NB4 (cell line): ENCODE measurements around the gene M6PR.
"Not testable (repeated sequence)": the region's sequence is repeated elsewhere in the genome, so short reads cannot be mapped to it uniquely, and the experiment has no call there.

Experiments used
- DNase-seq: peaks from one replicate; pipeline ENCODE4 v3.0.0; 2010; ENCODE audit warnings: low read depth
- H3K4me3 ChIP-seq: one replicate; pipeline ENCODE4 v1.5.1; 2011; ENCODE audit warnings: mild to moderate bottlenecking, low read depth, low read length, moderate library complexity
- CTCF ChIP-seq: IDR thresholded peaks from one replicate; pipeline ENCODE4 v1.5.1; 2012; ENCODE audit warnings: low read depth, low read length
- MAX ChIP-seq: IDR thresholded peaks from 2 replicates; pipeline ENCODE4 v1.6.1; 2011; ENCODE audit warnings: low read depth, low read length
- MYC ChIP-seq: IDR thresholded peaks from 2 replicates; pipeline ENCODE4 v1.6.1; 2011; ENCODE audit warnings: low read depth, low read length
- POLR2A ChIP-seq: IDR thresholded peaks from 2 replicates; pipeline ENCODE4 v1.6.1; 2011; ENCODE audit warnings: mild to moderate bottlenecking; ENCODE audit not compliant: insufficient read length; ENCODE audit errors: extremely low read depth

Gene M6PR

GRCh38 chr12:8905546-8905945, 43.9 kb downstream of the M6PR start:
- no peak overlapping the region for H3K4me3 ChIP-seq
- no peak for DNase-seq
- TF ChIP-seq MAX (no peak), POLR2A (no peak), MYC (no peak), CTCF (no peak)

- no peak for DNase-seq
- H3K4me3 ChIP-seq = no peak overlapping the region
- no peak for TF ChIP-seq MAX
These were observed 44.8 kb downstream of the M6PR start for GRCh38 chr12:8904665-8905064.

GRCh38 chr12:8903646-8904045, 45.8 kb downstream of the M6PR start:
- TF ChIP-seq MAX (no peak), POLR2A (no peak), MYC (no peak), CTCF (no peak)
- no peak overlapping the region for H3K4me3 ChIP-seq
- no peak for DNase-seq

- DNase-seq = peak; percentile 25
- H3K4me3 ChIP-seq = not testable (repeated sequence)
These were observed 46.7 kb downstream of the M6PR start for GRCh38 chr12:8902703-8903102.

- H3K4me3 ChIP-seq = no peak overlapping the region
- peak; percentile 25 for DNase-seq
- TF ChIP-seq MAX (no peak), MYC (no peak), POLR2A (no peak), CTCF (no peak)
These were observed 49.6 kb downstream of the M6PR start for GRCh38 chr12:8899830-8900229.

- no peak for TF ChIP-seq CTCF
- no peak for TF ChIP-seq MAX
- TF ChIP-seq POLR2A = no peak
- no peak for TF ChIP-seq MYC
- DNase-seq = no peak
- H3K4me3 ChIP-seq = no peak overlapping the region
These were observed 52.4 kb downstream of the M6PR start for GRCh38 chr12:8897081-8897480.

- DNase-seq = no peak
- TF ChIP-seq CTCF (no peak), MYC (no peak)
- no peak overlapping the region for H3K4me3 ChIP-seq
These were observed 54.5 kb downstream of the M6PR start for GRCh38 chr12:8894986-8895385.
